ENCODE results near the gene ASS1. TPM values are rescaled to one million over a fixed set of nuclear protein-coding genes. Genes with fewer than 3 reads are reported as not detected.

The ASS1 gene
- total RNA-seq, 1 experiment from 2014 or later, result 255 TPM

GRCh38 chr9:130396581-130396980, 48.2 kb upstream of the ASS1 start:
- ChIA-PET CTCF (interaction anchor here (0.6 kb wide), 1 partner anchor 1751 kb away, joined by 14 read pairs; no protein-coding TSS in a partner anchor), POLR2A (ENCODE audit: unreplicated experiment) (no interaction called here)

GRCh38 chr9:130398487-130399240, 46.1 kb upstream of the ASS1 start:
- Histone ChIP-seq H3K79me2 (ENCODE audit: low read depth) (no peaks in the 10 kb centered on the region), H3K4me1 (replicated peaks; ENCODE audit: insufficient read depth) (no peaks in the 10 kb centered on the region), H3K4me2 (no peak overlapping the region), H3F3A (ENCODE audit: insufficient read depth, low read depth) (no peaks in the 10 kb centered on the region), H2AFZ (no peak overlapping the region), H3K9me3 (ENCODE audit: insufficient read depth, low read depth) (no peaks in the 10 kb centered on the region), H4K20me1 (ENCODE audit: insufficient read depth) (no peaks in the 10 kb centered on the region), H3K27ac (no peak overlapping the region), H3K36me3 (ENCODE audit: low read depth) (no peaks in the 10 kb centered on the region), H3K9me2 (ENCODE audit: insufficient read depth) (no peaks in the 10 kb centered on the region), H3K4me3 (no peak overlapping the region), H3K27me3 (ENCODE audit: insufficient read depth, low read depth) (no peaks in the 10 kb centered on the region)
- intact Hi-C loops (cut with micrococcal nuclease; ENCODE audit: unreplicated experiment), result no loop called here
- ChIA-PET CTCF (no interaction called here), POLR2A (ENCODE audit: unreplicated experiment) (no interaction called here)
- BruUV-seq (replicated peaks), result no TSS peak
- DNase-seq, result no peak
- TF ChIP-seq CTCF (conservative IDR thresholded peaks at IDR 0.05) (no peak), EZH2 (IDR thresholded peaks at IDR 0.05; ENCODE audit: low read depth) (no peak)

More at GRCh38 chr9:130396581-130396980, 48.2 kb upstream of the ASS1 start:
- intact Hi-C loops (cut with micrococcal nuclease; ENCODE audit: unreplicated experiment), result no loop called here
- TF ChIP-seq CTCF (conservative IDR thresholded peaks at IDR 0.05) (no peak), EZH2 (IDR thresholded peaks at IDR 0.05; ENCODE audit: low read depth) (no peak)
- no peaks in the 10 kb centered on the region for H3K27me3 ChIP-seq (ENCODE audit: insufficient read depth, low read depth)
- DNase-seq, result no peak
- H3K4me2 ChIP-seq, result no peak overlapping the region
- no peaks in the 10 kb centered on the region for H4K20me1 ChIP-seq (ENCODE audit: insufficient read depth)
- H3K36me3 ChIP-seq (ENCODE audit: low read depth), result no peaks in the 10 kb centered on the region
- no peak overlapping the region for H3K27ac ChIP-seq
- no peak overlapping the region for H2AFZ ChIP-seq
- no TSS peak for BruUV-seq (replicated peaks)
- no peaks in the 10 kb centered on the region for H3F3A ChIP-seq (ENCODE audit: insufficient read depth, low read depth)
- no peaks in the 10 kb centered on the region for H3K9me2 ChIP-seq (ENCODE audit: insufficient read depth)
- H3K9me3 ChIP-seq (ENCODE audit: insufficient read depth, low read depth), result no peaks in the 10 kb centered on the region
- no peak overlapping the region for H3K4me3 ChIP-seq
- H3K79me2 ChIP-seq (ENCODE audit: low read depth), result no peaks in the 10 kb centered on the region
- no peaks in the 10 kb centered on the region for H3K4me1 ChIP-seq (replicated peaks; ENCODE audit: insufficient read depth)

- no peaks in the 10 kb centered on the region for H3K9me2 ChIP-seq (ENCODE audit: insufficient read depth)
- no peak overlapping the region for H2AFZ ChIP-seq
- H3K79me2 ChIP-seq (ENCODE audit: low read depth), result no peaks in the 10 kb centered on the region
- no peak for TF ChIP-seq EZH2 (IDR thresholded peaks at IDR 0.05; ENCODE audit: low read depth)
- no peak for TF ChIP-seq CTCF (conservative IDR thresholded peaks at IDR 0.05)
- ChIA-PET CTCF (no interaction called here), POLR2A (ENCODE audit: unreplicated experiment) (interaction anchor here (0.6 to 0.7 kb wide), 2 partner anchors 46 to 60 kb away, joined by 6 to 18 read pairs; no protein-coding TSS in a partner anchor)
- H3K4me2 ChIP-seq, result no peak overlapping the region
- BruUV-seq (replicated peaks), result no TSS peak
- no peaks in the 10 kb centered on the region for H3F3A ChIP-seq (ENCODE audit: insufficient read depth, low read depth)
- H3K9me3 ChIP-seq (ENCODE audit: insufficient read depth, low read depth), result no peaks in the 10 kb centered on the region
- no peak for DNase-seq
- H4K20me1 ChIP-seq (ENCODE audit: insufficient read depth), result no peaks in the 10 kb centered on the region
- H3K27me3 ChIP-seq (ENCODE audit: insufficient read depth, low read depth), result no peaks in the 10 kb centered on the region
- H3K4me3 ChIP-seq, result no peak overlapping the region
- H3K27ac ChIP-seq, result no peak overlapping the region
- H3K36me3 ChIP-seq (ENCODE audit: low read depth), result no peaks in the 10 kb centered on the region
- no peaks in the 10 kb centered on the region for H3K4me1 ChIP-seq (replicated peaks; ENCODE audit: insufficient read depth)
- intact Hi-C loops (cut with micrococcal nuclease; ENCODE audit: unreplicated experiment), result no loop called here
Measured at GRCh38 chr9:130399768-130400167, 45.0 kb upstream of the ASS1 start.

Data from PC-9 (cell line).